Osteocyte (in vitro differentiated cells): Measurements from ENCODE around the gene MAGIX. TPM values are rescaled to one million over a fixed set of nuclear protein-coding genes. Genes with fewer than 3 reads are reported as not detected.
"Not testable (repeated sequence)": the region's sequence is repeated elsewhere in the genome, so short reads cannot be mapped to it uniquely, and the experiment has no call there.

Experiments used
- DNase-seq: peaks from one replicate; pipeline ENCODE4 v3.0.0; 2021; ENCODE audit warnings: mixed read lengths; ENCODE audit not compliant: unreplicated experiment; ENCODE audit errors: extremely low spot score
- H3K27ac Mint-ChIP-seq: one replicate; pipeline ENCODE4 v1.8.0; 2021; ENCODE audit warnings: mild to moderate bottlenecking, mixed read lengths; ENCODE audit not compliant: unreplicated experiment
- H3K27me3 Mint-ChIP-seq: one replicate; pipeline ENCODE4 v1.8.0; 2021; ENCODE audit warnings: mixed read lengths; ENCODE audit not compliant: unreplicated experiment
- H3K36me3 Mint-ChIP-seq: one replicate; pipeline ENCODE4 v1.8.0; 2021; ENCODE audit warnings: mixed read lengths; ENCODE audit not compliant: unreplicated experiment
- H3K4me1 Mint-ChIP-seq: one replicate; pipeline ENCODE4 v1.8.0; 2021; ENCODE audit warnings: mixed read lengths; ENCODE audit not compliant: unreplicated experiment
- H3K4me3 Mint-ChIP-seq: one replicate; pipeline ENCODE4 v1.8.0; 2021; ENCODE audit warnings: mild to moderate bottlenecking, moderate library complexity, mixed read lengths; ENCODE audit not compliant: unreplicated experiment
- H3K9me3 Mint-ChIP-seq: one replicate; pipeline ENCODE4 v1.8.0; 2021; ENCODE audit warnings: mixed read lengths; ENCODE audit not compliant: unreplicated experiment
- CTCF ChIP-seq: fragments of 200-600 bp; sonication (generic); IDR thresholded peaks from 2 replicates; pipeline ENCODE4 v1.5.0; 2021; ENCODE audit warnings: antibody characterized with exemption, mild to moderate bottlenecking, moderate library complexity
- total RNA-seq: library from RNA; stranded (reverse); gene quantifications from 2 replicates; pipeline ENCODE4 v1.2.1, GENCODE V29; 2021

The MAGIX gene
- total RNA-seq, 1 donor from 2014 or later: 2.3 TPM

- H3K4me3 Mint-ChIP-seq: no peak overlapping the region
- H3K27ac Mint-ChIP-seq: no peak overlapping the region
- no peaks in the 10 kb centered on the region for H3K4me1 Mint-ChIP-seq
- no peak for DNase-seq
- TF ChIP-seq CTCF: no peak
- H3K9me3 Mint-ChIP-seq: peaks cover 27% of the 10 kb centered on the region
- H3K27me3 Mint-ChIP-seq: no peaks in the 10 kb centered on the region
- no peaks in the 10 kb centered on the region for H3K36me3 Mint-ChIP-seq
Measured at GRCh38 chrX:49139713-49140112, 22.8 kb upstream of the MAGIX start.

- not testable (repeated sequence) for H3K27me3 Mint-ChIP-seq, H3K4me3 Mint-ChIP-seq, H3K4me1 Mint-ChIP-seq, DNase-seq, H3K27ac Mint-ChIP-seq, H3K36me3 Mint-ChIP-seq
- H3K9me3 Mint-ChIP-seq: peaks cover 22% of the 10 kb centered on the region
Measured at GRCh38 chrX:49142264-49142663, 20.3 kb upstream of the MAGIX start.

- not testable (repeated sequence) for DNase-seq, H3K4me3 Mint-ChIP-seq, H3K36me3 Mint-ChIP-seq, H3K27ac Mint-ChIP-seq, H3K4me1 Mint-ChIP-seq, H3K27me3 Mint-ChIP-seq
- peaks cover 22% of the 10 kb centered on the region for H3K9me3 Mint-ChIP-seq
Measured at GRCh38 chrX:49143154-49143553, 19.4 kb upstream of the MAGIX start.

GRCh38 chrX:49147282-49147681 lies 15.3 kb upstream of the MAGIX start:
- Mint-ChIP-seq H3K27ac (no peak overlapping the region), H3K4me3 (no peak overlapping the region), H3K27me3 (no peaks in the 10 kb centered on the region), H3K36me3 (no peaks in the 10 kb centered on the region), H3K4me1 (no peaks in the 10 kb centered on the region), H3K9me3 (no peaks in the 10 kb centered on the region)
- DNase-seq: no peak
- TF ChIP-seq CTCF: no peak

- no peak for DNase-seq
- Mint-ChIP-seq H3K4me1 (no peaks in the 10 kb centered on the region), H3K9me3 (no peaks in the 10 kb centered on the region), H3K27ac (no peak overlapping the region), H3K4me3 (no peak overlapping the region), H3K36me3 (no peaks in the 10 kb centered on the region), H3K27me3 (no peaks in the 10 kb centered on the region)
- TF ChIP-seq CTCF: no peak
Measured at GRCh38 chrX:49147936-49148335, 14.6 kb upstream of the MAGIX start.

GRCh38 chrX:49148390-49149100 lies 14.0 kb upstream of the MAGIX start:
- H3K9me3 Mint-ChIP-seq, DNase-seq, H3K4me1 Mint-ChIP-seq, H3K36me3 Mint-ChIP-seq, H3K27me3 Mint-ChIP-seq, H3K27ac Mint-ChIP-seq, H3K4me3 Mint-ChIP-seq: not testable (repeated sequence)

- H3K27me3 Mint-ChIP-seq, H3K4me1 Mint-ChIP-seq, H3K27ac Mint-ChIP-seq, DNase-seq, H3K36me3 Mint-ChIP-seq, H3K4me3 Mint-ChIP-seq, H3K9me3 Mint-ChIP-seq: not testable (repeated sequence)
Measured at GRCh38 chrX:49149291-49149690, 13.3 kb upstream of the MAGIX start.
